ENCODE measurements around the gene HOXA4. TPM values are rescaled to one million over a fixed set of nuclear protein-coding genes. Genes with fewer than 3 reads are reported as not detected.

Gene HOXA4
- total and polyA plus RNA-seq, 8 donors = 0.55 to 17.0 (median 4.2) TPM

DNA sequence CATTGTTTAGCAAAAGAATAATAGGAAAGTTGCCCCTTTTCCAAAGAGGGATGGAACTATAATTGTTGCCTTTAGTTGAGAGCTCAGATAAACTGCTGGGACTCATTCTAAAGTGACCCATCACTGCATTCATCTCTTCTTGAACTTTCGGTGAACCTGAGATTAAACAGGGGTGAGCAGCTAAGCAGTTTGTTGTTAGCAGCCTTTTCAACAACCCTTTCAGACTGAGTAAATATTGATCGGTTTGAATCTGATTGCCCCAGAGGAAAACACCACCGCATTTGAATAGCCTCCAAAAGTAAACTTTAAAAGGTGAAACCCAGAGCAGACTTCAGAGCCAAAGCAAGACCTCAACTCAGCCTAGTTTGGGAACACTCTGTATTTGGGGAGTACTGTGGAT, 39.5 kb downstream of the HOXA4 start:
- peaks cover 0 to 9% (median 4%) of the 10 kb centered on the region in 4 donors for H3K9me3 ChIP-seq
- intact Hi-C loops (cut with DNase I; ENCODE audit: low total_unique reads) = no loop called here
- TF ChIP-seq POLR2AphosphoS5 (IDR thresholded peaks at IDR 0.05) = no peak
- TF ChIP-seq EP300 (IDR thresholded peaks at IDR 0.05) = no peak
- no peak for TF ChIP-seq POLR2A (IDR thresholded peaks at IDR 0.05)
- TF ChIP-seq, protein P1, sequence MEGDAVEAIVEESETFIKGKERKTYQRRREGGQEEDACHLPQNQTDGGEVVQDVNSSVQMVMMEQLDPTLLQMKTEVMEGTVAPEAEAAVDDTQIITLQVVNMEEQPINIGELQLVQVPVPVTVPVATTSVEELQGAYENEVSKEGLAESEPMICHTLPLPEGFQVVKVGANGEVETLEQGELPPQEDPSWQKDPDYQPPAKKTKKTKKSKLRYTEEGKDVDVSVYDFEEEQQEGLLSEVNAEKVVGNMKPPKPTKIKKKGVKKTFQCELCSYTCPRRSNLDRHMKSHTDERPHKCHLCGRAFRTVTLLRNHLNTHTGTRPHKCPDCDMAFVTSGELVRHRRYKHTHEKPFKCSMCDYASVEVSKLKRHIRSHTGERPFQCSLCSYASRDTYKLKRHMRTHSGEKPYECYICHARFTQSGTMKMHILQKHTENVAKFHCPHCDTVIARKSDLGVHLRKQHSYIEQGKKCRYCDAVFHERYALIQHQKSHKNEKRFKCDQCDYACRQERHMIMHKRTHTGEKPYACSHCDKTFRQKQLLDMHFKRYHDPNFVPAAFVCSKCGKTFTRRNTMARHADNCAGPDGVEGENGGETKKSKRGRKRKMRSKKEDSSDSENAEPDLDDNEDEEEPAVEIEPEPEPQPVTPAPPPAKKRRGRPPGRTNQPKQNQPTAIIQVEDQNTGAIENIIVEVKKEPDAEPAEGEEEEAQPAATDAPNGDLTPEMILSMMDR (IDR thresholded peaks at IDR 0.05) = no peak
- H3K27me3 ChIP-seq = peaks cover 5 to 89% (median 43%) of the 10 kb centered on the region in 3 donors
- 11 to 38% (median 27%) methylated on average over 3 of the region's 3 CpGs for WGBS, 5 donors
- H3K4me1 ChIP-seq = peaks cover 0 to 5% (median 1%) of the 10 kb centered on the region in 4 donors
- H3K4me3 ChIP-seq = no peak overlapping the region
- H3K27ac ChIP-seq = no peak overlapping the region
- DNase-seq = peak in 1 of 2 donors; percentile 39
- H3K36me3 ChIP-seq = no peaks in the 10 kb centered on the region

DNA sequence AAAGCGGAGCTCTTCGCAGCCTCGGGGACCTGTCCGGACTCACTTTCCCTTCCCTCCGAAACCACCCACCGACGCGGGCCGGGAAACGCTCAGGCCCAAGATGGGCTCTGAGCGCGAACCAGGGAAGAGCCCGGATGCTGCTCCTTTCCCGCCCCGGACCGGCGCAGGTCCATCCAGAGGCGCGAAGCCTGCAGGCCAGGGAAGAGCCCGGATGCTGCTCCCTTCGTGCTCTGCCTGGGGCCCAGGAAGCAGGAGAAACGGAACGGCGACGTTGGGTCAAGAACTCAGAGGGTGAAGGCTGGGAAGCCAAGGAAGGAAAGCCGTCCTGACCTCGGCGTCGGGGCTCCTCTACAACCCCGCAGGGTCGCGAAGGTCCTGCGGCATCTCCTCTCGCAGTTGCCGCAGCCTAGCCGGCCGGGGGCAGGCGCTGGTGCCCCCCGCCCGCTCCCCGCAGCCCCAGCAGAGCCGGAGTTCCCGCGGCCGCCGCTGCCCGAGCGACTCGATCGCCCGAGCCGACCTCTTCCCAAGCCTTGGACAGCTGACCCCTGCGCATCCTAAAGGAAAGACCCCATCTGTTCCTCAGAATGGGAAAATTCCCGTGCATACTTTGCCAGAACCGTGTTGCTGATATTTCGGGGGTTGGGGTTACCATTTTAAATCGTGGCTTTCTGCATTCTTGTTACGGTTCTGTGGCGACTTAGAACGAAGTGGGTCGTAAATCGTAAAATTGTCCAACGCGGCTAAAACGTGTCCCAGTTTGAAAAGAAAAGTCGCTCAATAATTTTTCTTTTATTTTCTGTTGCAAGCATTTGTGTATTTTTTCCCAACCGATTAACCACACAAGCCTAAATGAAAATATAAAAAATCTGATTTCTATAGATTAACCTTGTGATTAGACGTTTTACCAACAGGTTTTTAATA, 42.3 kb downstream of the HOXA4 start:
- Histone ChIP-seq H3K4me1 (no peaks in the 10 kb centered on the region), H3K4me3 (peak overlapping the region in 2 of 4 donors; percentile 2 to 14), H3K27me3 (peaks cover 5 to 63% (median 36%) of the 10 kb centered on the region in 3 donors), H3K27ac (no peak overlapping the region), H3K9me3 (peaks cover 0 to 9% (median 4%) of the 10 kb centered on the region in 4 donors), H3K36me3 (no peaks in the 10 kb centered on the region)
- intact Hi-C loops (cut with DNase I; ENCODE audit: low total_unique reads) = no loop called here
- peak in 1 of 2 donors; percentile 26 for DNase-seq
- WGBS, 5 donors = 40 to 65% (median 46%) methylated on average over 36 to 68 of the region's 68 CpGs
- TF ChIP-seq EP300 (IDR thresholded peaks at IDR 0.05) (no peak), POLR2AphosphoS5 (IDR thresholded peaks at IDR 0.05) (no peak), POLR2A (IDR thresholded peaks at IDR 0.05) (no peak)
- TF ChIP-seq, protein P1 (IDR thresholded peaks at IDR 0.05) = no peak

DNA sequence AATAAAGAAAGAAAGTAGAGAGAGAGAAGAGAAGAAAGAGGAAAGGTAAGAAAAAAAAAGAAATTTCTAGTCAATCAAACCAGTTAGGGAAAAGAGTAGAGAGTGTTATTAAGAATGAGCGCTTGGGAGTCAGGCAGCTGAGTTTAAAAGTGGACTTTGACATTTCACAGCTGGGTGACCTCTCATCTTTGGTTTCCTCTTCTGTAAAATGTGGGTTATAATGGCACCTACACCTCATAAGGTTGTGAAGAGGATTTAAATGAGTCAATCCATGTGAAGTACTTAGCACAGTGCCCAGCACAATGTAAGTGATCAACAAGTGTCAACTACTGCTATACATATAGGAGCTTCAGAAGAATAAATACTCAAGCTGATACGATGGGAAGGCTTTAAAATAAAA, 46.9 kb downstream of the HOXA4 start:
- no peak for DNase-seq
- H3K36me3 ChIP-seq = no peaks in the 10 kb centered on the region
- H3K4me1 ChIP-seq = no peaks in the 10 kb centered on the region
- WGBS, 5 donors = 71 to 92% (median 87%) methylated on average over 2 of the region's 2 CpGs
- TF ChIP-seq POLR2A (IDR thresholded peaks at IDR 0.05) (no peak), EP300 (IDR thresholded peaks at IDR 0.05) (no peak), POLR2AphosphoS5 (IDR thresholded peaks at IDR 0.05) (no peak)
- TF ChIP-seq, protein P1 (IDR thresholded peaks at IDR 0.05) = no peak
- H3K27ac ChIP-seq = no peak overlapping the region
- peaks cover 5 to 27% (median 19%) of the 10 kb centered on the region in 3 donors for H3K27me3 ChIP-seq
- intact Hi-C loops (cut with DNase I; ENCODE audit: low total_unique reads) = no loop called here
- no peak overlapping the region for H3K4me3 ChIP-seq
- H3K9me3 ChIP-seq = peaks cover 0 to 9% (median 4%) of the 10 kb centered on the region in 4 donors

DNA sequence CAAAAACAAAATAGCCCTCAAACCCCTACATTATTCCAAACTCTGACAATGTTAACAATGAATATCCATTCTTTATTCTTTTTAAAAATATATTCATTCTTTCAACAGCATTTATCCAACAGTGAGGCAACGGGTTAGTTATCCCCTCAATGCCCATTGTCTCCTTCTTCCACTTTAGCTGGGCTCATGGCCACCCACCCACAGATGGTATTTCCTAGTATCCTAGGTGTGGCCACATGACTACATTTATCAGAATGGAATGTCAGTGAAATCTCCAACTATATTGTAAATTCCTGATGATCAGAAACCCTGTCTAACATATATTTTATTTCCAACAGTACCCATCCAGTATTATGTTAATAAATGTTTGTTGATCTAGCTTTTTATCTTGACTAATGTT, 48.4 kb downstream of the HOXA4 start:
- Histone ChIP-seq H3K27ac (no peak overlapping the region), H3K27me3 (peaks cover 0 to 12% (median 5%) of the 10 kb centered on the region in 3 donors), H3K36me3 (no peaks in the 10 kb centered on the region), H3K4me3 (no peak overlapping the region), H3K9me3 (no peaks in the 10 kb centered on the region), H3K4me1 (no peaks in the 10 kb centered on the region)
- WGBS, 5 donors = 75 to 93% (median 87%) methylated on average over 1 of the region's 1 CpG
- intact Hi-C loops (cut with DNase I; ENCODE audit: low total_unique reads) = no loop called here
- no peak for TF ChIP-seq POLR2AphosphoS5 (IDR thresholded peaks at IDR 0.05)
- TF ChIP-seq POLR2A (IDR thresholded peaks at IDR 0.05) = no peak
- TF ChIP-seq, protein P1 (IDR thresholded peaks at IDR 0.05) = no peak
- TF ChIP-seq EP300 (IDR thresholded peaks at IDR 0.05) = no peak
- DNase-seq = no peak
